Uterus (tissue), 4 donors: Measurements from ENCODE around the gene CFHR1. TPM values are rescaled to one million over a fixed set of nuclear protein-coding genes. Genes with fewer than 3 reads are reported as not detected.
"Not testable (repeated sequence)": the region's sequence is repeated elsewhere in the genome, so short reads cannot be mapped to it uniquely, and the experiment has no call there.

Experiments used
- DNase-seq, 2 donors: peaks; one replicate each; pipeline ENCODE4 v3.0.0-alpha.2; 2019 to 2020
- H3K27ac ChIP-seq, 2 donors: fragments of 200-600 bp; sonication (generic); 1 replicate in 1 of 2; 2 replicates in 1 of 2; pipeline ENCODE4 v1.5.1; 2016 to 2018
- H3K27me3 ChIP-seq, 2 donors: fragments of 200-600 bp; sonication (generic); one replicate each; pipeline ENCODE4 v1.5.1; 2018 to 2019; ENCODE audit warnings: control low read depth in 1 of 2
- H3K36me3 ChIP-seq, 2 donors: fragments of 200-600 bp; sonication (generic); one replicate each; pipeline ENCODE4 v1.5.1; 2019; ENCODE audit warnings: control low read depth in 1 of 2
- H3K4me1 ChIP-seq, 2 donors: fragments of 200-600 bp; sonication (generic); one replicate each; pipeline ENCODE4 v1.5.1; 2018 to 2019; ENCODE audit warnings: control low read depth in 1 of 2
- H3K4me3 ChIP-seq, 2 donors: fragments of 200-600 bp; sonication (generic); 1 replicate in 1 of 2; 2 replicates in 1 of 2; pipeline ENCODE4 v1.5.1; 2018 to 2019; ENCODE audit warnings: mild to moderate bottlenecking in 1 of 2
- H3K9me3 ChIP-seq, 2 donors: fragments of 200-600 bp; sonication (generic); one replicate each; pipeline ENCODE4 v1.5.1; 2019; ENCODE audit warnings: control low read depth in 1 of 2
- CTCF ChIP-seq, 4 experiments: fragments of 200-600 bp in 2 of 4; fragments of 450-650 bp in 2 of 4; sonication (generic) in 2 of 4; IDR thresholded peaks; one replicate each; pipeline ENCODE4 v1.5.1; 2016 to 2019; ENCODE audit warnings: antibody characterized with exemption in 4 of 4, mild to moderate bottlenecking in 2 of 4, moderate library complexity in 1 of 4
- POLR2A ChIP-seq, 2 donors: fragments of 450-650 bp; IDR thresholded peaks; one replicate each; pipeline ENCODE4 v1.6.1; 2016; ENCODE audit warnings: antibody characterized with exemption in 2 of 2, mild to moderate bottlenecking in 1 of 2, moderate library complexity in 1 of 2
- intact Hi-C: fragments of 100-400 bp; cut with DNase I; formaldehyde crosslinking; loops from one replicate; pipeline ENCODE4 v1.15.1; 2023; ENCODE audit warnings: low total_unique reads
- total RNA-seq, 4 donors: library from RNA; depleted of rRNA in 3 of 4; stranded (reverse); fragments of >200 nt in 3 of 4; gene quantifications; one replicate each; pipeline versions ENCODE4 v1.1.0 to v1.2.4, GENCODE V29; 2014 to 2023
- donor health status: DM: yes; HTN: yes; CAD: no.

Gene CFHR1
- under 1 TPM in 1 of 4 donors, not detected in 3; 0.41 TPM for total RNA-seq

- H3K9me3 ChIP-seq, H3K4me1 ChIP-seq, H3K27me3 ChIP-seq, DNase-seq, H3K4me3 ChIP-seq, H3K36me3 ChIP-seq, H3K27ac ChIP-seq, intact Hi-C loops: not testable (repeated sequence)
Observed at GRCh38 chr1:196819531-196819930, at the start of gene CFHR1. Gene CFHR1, plus strand, starts transcription at chr1:196819731. Its CDS starts 114 bp downstream, at chr1:196819845.

GRCh38 chr1:196769823-196770222 lies 49.7 kb upstream of the CFHR1 start:
- H3K4me3 ChIP-seq, H3K36me3 ChIP-seq, intact Hi-C loops, H3K4me1 ChIP-seq, H3K27me3 ChIP-seq, H3K27ac ChIP-seq, H3K9me3 ChIP-seq, DNase-seq: not testable (repeated sequence)

GRCh38 chr1:196773713-196774112 lies 45.8 kb upstream of the CFHR1 start:
- no peak for TF ChIP-seq CTCF (IDR thresholded peaks at IDR 0.05)
- no peak for TF ChIP-seq POLR2A (IDR thresholded peaks at IDR 0.05)
- no peak for DNase-seq
- intact Hi-C loops = no loop called here

GRCh38 chr1:196774175-196774574 lies 45.4 kb upstream of the CFHR1 start:
- TF ChIP-seq POLR2A (IDR thresholded peaks at IDR 0.05) (no peak), CTCF (IDR thresholded peaks at IDR 0.05) (no peak)
- Histone ChIP-seq H3K27me3 (no peaks in the 10 kb centered on the region), H3K36me3 (no peaks in the 10 kb centered on the region), H3K9me3 (no peaks in the 10 kb centered on the region), H3K4me3 (no peak overlapping the region), H3K4me1 (no peaks in the 10 kb centered on the region), H3K27ac (no peak overlapping the region)
- intact Hi-C loops = no loop called here
- DNase-seq = no peak

More at GRCh38 chr1:196773713-196774112, 45.8 kb upstream of the CFHR1 start:
- no peaks in the 10 kb centered on the region for H3K4me1 ChIP-seq
- no peaks in the 10 kb centered on the region for H3K27me3 ChIP-seq
- H3K9me3 ChIP-seq = no peaks in the 10 kb centered on the region
- H3K27ac ChIP-seq = no peak overlapping the region
- H3K36me3 ChIP-seq = no peaks in the 10 kb centered on the region
- H3K4me3 ChIP-seq = no peak overlapping the region

GRCh38 chr1:196774603-196775002 lies 44.9 kb upstream of the CFHR1 start, which contains the start of gene CFHR3:
Gene CFHR3, plus strand, starts transcription at chr1:196774840. Its CDS starts 47 bp downstream, at chr1:196774887.
- Histone ChIP-seq H3K36me3 (no peaks in the 10 kb centered on the region), H3K4me1 (no peaks in the 10 kb centered on the region), H3K27ac (no peak within 1 kb of the TSS), H3K27me3 (no peaks in the 10 kb centered on the region), H3K4me3 (no peak within 1 kb of the TSS), H3K9me3 (no peaks in the 10 kb centered on the region)
- DNase-seq = no peak
- intact Hi-C loops = no loop called here
- TF ChIP-seq CTCF (IDR thresholded peaks at IDR 0.05) (no peak), POLR2A (IDR thresholded peaks at IDR 0.05) (no peak)

GRCh38 chr1:196777603-196778002 lies 41.9 kb upstream of the CFHR1 start:
- TF ChIP-seq CTCF (IDR thresholded peaks at IDR 0.05) = no peak
- TF ChIP-seq POLR2A (IDR thresholded peaks at IDR 0.05) = no peak
- H3K36me3 ChIP-seq = no peaks in the 10 kb centered on the region
- H3K4me1 ChIP-seq = no peaks in the 10 kb centered on the region
- no peak overlapping the region for H3K4me3 ChIP-seq
- H3K27ac ChIP-seq = no peak overlapping the region
- intact Hi-C loops = no loop called here
- no peaks in the 10 kb centered on the region for H3K27me3 ChIP-seq
- H3K9me3 ChIP-seq = no peaks in the 10 kb centered on the region
- DNase-seq = no peak
